K562 (cell line): ENCODE data around the gene SVOP. TPM values are rescaled to one million over a fixed set of nuclear protein-coding genes. Genes with fewer than 3 reads are reported as not detected.

Experiments used
- CBFB ChIP-seq: sonication (generic); formaldehyde crosslinking; IDR thresholded peaks from 2 replicates; pipeline ENCODE4 v1.4.0; 2020; ENCODE audit warnings: mild to moderate bottlenecking, missing genetic modification reagents
- CBX2 ChIP-seq: fragments of 200-600 bp; sonication (generic); IDR thresholded peaks from one replicate; pipeline ENCODE4 v1.6.1; 2012; ENCODE audit warnings: mild to moderate bottlenecking, low read length, inconsistent platforms; ENCODE audit not compliant: insufficient read depth, poor library complexity, severe bottlenecking
- CEBPG ChIP-seq, 3 experiments: fragments of 200-800 bp in 1 of 3; sonication (Bioruptor generic) in 1 of 3; sonication (generic) in 1 of 3; formaldehyde crosslinking in 1 of 3; IDR thresholded peaks in 2 of 3; conservative IDR thresholded peaks in 1 of 3; 2 replicates each; pipeline versions ENCODE4 v1.6.1 to v1.8.0; 2016 to 2022; ENCODE audit warnings: missing compliant biosample characterization in 2 of 3, missing genetic modification characterization in 2 of 3, mild to moderate bottlenecking in 1 of 3, missing genetic modification reagents in 1 of 3
- CREBBP ChIP-seq: IDR thresholded peaks from one replicate; pipeline ENCODE4 v1.6.1; 2012; ENCODE audit warnings: low read depth, mild to moderate bottlenecking, control low read depth, inconsistent platforms, low read length
- EP300 ChIP-seq: IDR thresholded peaks from 2 replicates; pipeline ENCODE4 v1.6.1; 2012; ENCODE audit warnings: low read length, improper control_type of control experiment
- GABPA ChIP-seq: fragments of 200-800 bp; sonication (Bioruptor generic); conservative IDR thresholded peaks from 2 replicates; pipeline ENCODE4 v1.6.1; 2016; ENCODE audit warnings: low read depth, missing genetic modification characterization, missing compliant biosample characterization
- GATA2 ChIP-seq: sonication (generic); formaldehyde crosslinking; IDR thresholded peaks from 2 replicates; pipeline ENCODE4 v1.4.0; 2020; ENCODE audit warnings: mild to moderate bottlenecking, missing genetic modification reagents
- HCFC1 ChIP-seq: IDR thresholded peaks from 2 replicates; pipeline ENCODE4 v1.6.1; 2012; ENCODE audit warnings: low read depth, low read length, improper control_type of control experiment
- HDAC6 ChIP-seq: IDR thresholded peaks from 2 replicates; pipeline ENCODE4 v1.6.1; 2012; ENCODE audit warnings: low read depth, mild to moderate bottlenecking, control low read depth, inconsistent platforms, low read length, moderate library complexity
- IRF2 ChIP-seq: sonication (generic); formaldehyde crosslinking; IDR thresholded peaks from 2 replicates; pipeline ENCODE4 v1.8.1; 2022; ENCODE audit warnings: mild to moderate bottlenecking, missing genetic modification reagents
- SUPT5H ChIP-seq: fragments of 450-650 bp; IDR thresholded peaks from 2 replicates; pipeline ENCODE4 v1.6.1; 2016
- ZFPM2 ChIP-seq: fragments of 250-450 bp; sonication (Bioruptor Pico); IDR thresholded peaks from 2 replicates; pipeline ENCODE4 v1.5.1; 2022; ENCODE audit warnings: mild to moderate bottlenecking
- ZNF134 ChIP-seq: fragments of 250-450 bp; sonication (Bioruptor Pico); conservative IDR thresholded peaks from 2 replicates; pipeline ENCODE4 v1.4.0; 2020
- ZNF316 ChIP-seq: fragments of 450-650 bp; IDR thresholded peaks from 2 replicates; pipeline ENCODE4 v1.6.1; 2016
- ZNF75A ChIP-seq: fragments of 450-650 bp; formaldehyde crosslinking; IDR thresholded peaks from 2 replicates; pipeline ENCODE4 v1.4.0; 2020; ENCODE audit warnings: mild to moderate bottlenecking
- polyA plus RNA-seq, 8 experiments: library from polyadenylated mRNA; depleted of rRNA in 4 of 8; stranded (reverse) in 5 of 8; unstranded in 3 of 8; fragments of >200 nt; fragmentation: Nextera tagmentation in 2 of 8; fragmentation: Illumina TruSeq in 1 of 8; extraction: Ambion mirVana in 2 of 8; extraction: Trizol in 1 of 8; gene quantifications; 2 replicates each; pipeline versions ENCODE4 v1.2.1 to v1.2.3, GENCODE V29; 2011 to 2014; ENCODE audit warnings: inconsistent platforms in 1 of 8, missing spikeins in 1 of 8
- total RNA-seq, 7 experiments: library from RNA; depleted of rRNA in 6 of 7; stranded (reverse); fragments of >200 nt in 6 of 7; fragmentation: Illumina TruSeq in 2 of 7; extraction: Trizol in 2 of 7; gene quantifications; 2 replicates each; pipeline versions ENCODE4 v1.2.1 to v1.2.3, GENCODE V29; 2011 to 2021; ENCODE audit warnings: low replicate concordance in 1 of 7
- TF ChIP-seq, protein P1 (sequence below), 2 experiments: fragments of 450-650 bp; IDR thresholded peaks; 2 replicates each; pipeline ENCODE4 v1.6.1; 2016
- TF ChIP-seq, protein P2 (sequence below): fragments of 150-350 bp; conservative IDR thresholded peaks from 2 replicates; pipeline ENCODE4 v1.6.1; 2014; ENCODE audit warnings: low read length
- TF ChIP-seq, protein P3 (sequence below): fragments of 450-650 bp; IDR thresholded peaks from 2 replicates; pipeline ENCODE4 v1.6.1; 2018; ENCODE audit not compliant: partially characterized antibody
- TF ChIP-seq, protein P4 (sequence below): fragments of 450-650 bp; formaldehyde crosslinking; IDR thresholded peaks from 2 replicates; pipeline ENCODE4 v1.4.0; 2022; ENCODE audit warnings: mild to moderate bottlenecking, moderate library complexity

Gene SVOP
- total and polyA plus RNA-seq, 9 of the 15 experiments (the other 6 are each of a cell fraction or from before 2014, with no cell fraction given) = 0.01 to 0.09 (median 0.06) TPM; not detected in 1

DNA sequence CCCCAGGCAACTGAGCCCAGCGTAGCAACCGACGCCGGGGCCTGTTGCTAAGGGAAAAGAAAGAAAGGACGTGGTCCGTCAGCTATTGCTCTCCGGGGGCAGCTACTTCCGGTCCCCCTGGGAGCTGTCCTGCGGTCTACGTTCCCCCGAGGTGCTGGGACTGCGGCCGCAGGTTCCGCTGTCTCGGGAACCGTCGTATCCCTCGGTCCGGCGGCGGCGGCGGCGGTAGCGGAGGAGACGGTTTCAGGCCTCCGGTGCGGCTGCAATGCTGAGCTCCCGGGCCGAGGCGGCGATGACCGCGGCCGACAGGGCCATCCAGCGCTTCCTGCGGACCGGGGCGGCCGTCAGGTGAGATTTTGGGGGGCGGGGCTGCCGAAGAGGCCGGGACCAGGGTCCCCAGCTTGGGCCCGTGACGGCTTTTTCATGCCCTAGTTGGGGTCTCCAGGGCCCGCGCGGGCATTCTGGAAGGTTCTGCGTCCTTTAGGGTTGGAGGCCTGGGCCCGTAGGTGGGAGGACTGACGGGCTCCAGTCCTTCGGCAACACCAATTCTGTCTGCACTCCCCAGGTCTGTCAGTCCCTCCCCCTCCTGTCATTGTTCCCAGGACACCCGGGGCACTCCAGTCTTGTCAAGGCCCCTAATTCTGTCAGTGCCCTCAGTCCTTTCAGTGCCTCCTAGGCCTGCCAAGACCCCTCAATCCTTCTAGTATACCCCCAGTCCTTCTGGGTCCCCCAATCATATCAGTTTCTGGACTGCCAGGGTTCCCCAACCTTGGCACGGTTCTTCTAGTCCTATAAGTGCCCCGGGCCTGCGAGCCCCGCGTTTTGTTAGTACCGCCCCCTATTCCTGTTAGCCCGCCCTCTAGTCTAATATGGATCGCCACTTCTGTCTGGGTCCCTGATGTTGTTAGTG lies 31.8 kb upstream of the SVOP start, which contains the start of gene USP30 (continued):
- TF ChIP-seq, protein P1, sequence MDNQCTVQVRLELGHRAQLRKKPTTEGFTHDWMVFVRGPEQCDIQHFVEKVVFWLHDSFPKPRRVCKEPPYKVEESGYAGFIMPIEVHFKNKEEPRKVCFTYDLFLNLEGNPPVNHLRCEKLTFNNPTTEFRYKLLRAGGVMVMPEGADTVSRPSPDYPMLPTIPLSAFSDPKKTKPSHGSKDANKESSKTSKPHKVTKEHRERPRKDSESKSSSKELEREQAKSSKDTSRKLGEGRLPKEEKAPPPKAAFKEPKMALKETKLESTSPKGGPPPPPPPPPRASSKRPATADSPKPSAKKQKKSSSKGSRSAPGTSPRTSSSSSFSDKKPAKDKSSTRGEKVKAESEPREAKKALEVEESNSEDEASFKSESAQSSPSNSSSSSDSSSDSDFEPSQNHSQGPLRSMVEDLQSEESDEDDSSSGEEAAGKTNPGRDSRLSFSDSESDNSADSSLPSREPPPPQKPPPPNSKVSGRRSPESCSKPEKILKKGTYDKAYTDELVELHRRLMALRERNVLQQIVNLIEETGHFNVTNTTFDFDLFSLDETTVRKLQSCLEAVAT (IDR thresholded peaks at IDR 0.05) = peak in 1 of 2 experiments; percentile 92; a peak in 2 of 4 replicates
- TF ChIP-seq, protein P2, sequence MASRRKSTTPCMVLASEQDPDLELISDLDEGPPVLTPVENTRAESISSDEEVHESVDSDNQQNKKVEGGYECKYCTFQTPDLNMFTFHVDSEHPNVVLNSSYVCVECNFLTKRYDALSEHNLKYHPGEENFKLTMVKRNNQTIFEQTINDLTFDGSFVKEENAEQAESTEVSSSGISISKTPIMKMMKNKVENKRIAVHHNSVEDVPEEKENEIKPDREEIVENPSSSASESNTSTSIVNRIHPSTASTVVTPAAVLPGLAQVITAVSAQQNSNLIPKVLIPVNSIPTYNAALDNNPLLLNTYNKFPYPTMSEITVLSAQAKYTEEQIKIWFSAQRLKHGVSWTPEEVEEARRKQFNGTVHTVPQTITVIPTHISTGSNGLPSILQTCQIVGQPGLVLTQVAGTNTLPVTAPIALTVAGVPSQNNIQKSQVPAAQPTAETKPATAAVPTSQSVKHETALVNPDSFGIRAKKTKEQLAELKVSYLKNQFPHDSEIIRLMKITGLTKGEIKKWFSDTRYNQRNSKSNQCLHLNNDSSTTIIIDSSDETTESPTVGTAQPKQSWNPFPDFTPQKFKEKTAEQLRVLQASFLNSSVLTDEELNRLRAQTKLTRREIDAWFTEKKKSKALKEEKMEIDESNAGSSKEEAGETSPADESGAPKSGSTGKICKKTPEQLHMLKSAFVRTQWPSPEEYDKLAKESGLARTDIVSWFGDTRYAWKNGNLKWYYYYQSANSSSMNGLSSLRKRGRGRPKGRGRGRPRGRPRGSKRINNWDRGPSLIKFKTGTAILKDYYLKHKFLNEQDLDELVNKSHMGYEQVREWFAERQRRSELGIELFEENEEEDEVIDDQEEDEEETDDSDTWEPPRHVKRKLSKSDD = 0 out of 2 replicates have a peak, but pooled peaks have one; percentile 53
- TF ChIP-seq ZNF134 (CRISPR knock-in tag) (no peak), CBX2 (no peak), GATA2 (CRISPR knock-in tag) (no peak), CREBBP (no peak), CBFB (CRISPR knock-in tag) (peak; percentile 100), CEBPG (CRISPR knock-in tag; IDR thresholded peaks at IDR 0.05) (no peak), CEBPG (tag; conservative IDR thresholded peaks at IDR 0.05 in 1 of 2, IDR thresholded peaks at IDR 0.05 in 1 of 2) (no peak), SUPT5H (peak; percentile 38; the same call in 1 of the 2 replicates), ZNF316 (no peak), GABPA (tag) (peak; percentile 100), IRF2 (CRISPR knock-in tag) (no peak), ZFPM2 (no peak), HDAC6 (no peak), EP300 (peak; percentile 14; the same call in 1 of the 2 replicates), HCFC1 (peak; percentile 93), ZNF75A (no peak)
- TF ChIP-seq, protein P3, sequence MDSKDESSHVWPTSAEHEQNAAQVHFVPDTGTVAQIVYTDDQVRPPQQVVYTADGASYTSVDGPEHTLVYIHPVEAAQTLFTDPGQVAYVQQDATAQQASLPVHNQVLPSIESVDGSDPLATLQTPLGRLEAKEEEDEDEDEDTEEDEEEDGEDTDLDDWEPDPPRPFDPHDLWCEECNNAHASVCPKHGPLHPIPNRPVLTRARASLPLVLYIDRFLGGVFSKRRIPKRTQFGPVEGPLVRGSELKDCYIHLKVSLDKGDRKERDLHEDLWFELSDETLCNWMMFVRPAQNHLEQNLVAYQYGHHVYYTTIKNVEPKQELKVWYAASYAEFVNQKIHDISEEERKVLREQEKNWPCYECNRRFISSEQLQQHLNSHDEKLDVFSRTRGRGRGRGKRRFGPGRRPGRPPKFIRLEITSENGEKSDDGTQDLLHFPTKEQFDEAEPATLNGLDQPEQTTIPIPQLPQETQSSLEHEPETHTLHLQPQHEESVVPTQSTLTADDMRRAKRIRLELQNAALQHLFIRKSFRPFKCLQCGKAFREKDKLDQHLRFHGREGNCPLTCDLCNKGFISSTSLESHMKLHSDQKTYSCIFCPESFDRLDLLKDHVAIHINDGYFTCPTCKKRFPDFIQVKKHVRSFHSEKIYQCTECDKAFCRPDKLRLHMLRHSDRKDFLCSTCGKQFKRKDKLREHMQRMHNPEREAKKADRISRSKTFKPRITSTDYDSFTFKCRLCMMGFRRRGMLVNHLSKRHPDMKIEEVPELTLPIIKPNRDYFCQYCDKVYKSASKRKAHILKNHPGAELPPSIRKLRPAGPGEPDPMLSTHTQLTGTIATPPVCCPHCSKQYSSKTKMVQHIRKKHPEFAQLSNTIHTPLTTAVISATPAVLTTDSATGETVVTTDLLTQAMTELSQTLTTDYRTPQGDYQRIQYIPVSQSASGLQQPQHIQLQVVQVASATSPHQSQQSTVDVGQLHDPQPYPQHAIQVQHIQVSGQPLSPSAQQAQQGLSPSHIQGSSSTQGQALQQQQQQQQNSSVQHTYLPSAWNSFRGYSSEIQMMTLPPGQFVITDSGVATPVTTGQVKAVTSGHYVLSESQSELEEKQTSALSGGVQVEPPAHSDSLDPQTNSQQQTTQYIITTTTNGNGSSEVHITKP = no peak
- TF ChIP-seq, protein P4, sequence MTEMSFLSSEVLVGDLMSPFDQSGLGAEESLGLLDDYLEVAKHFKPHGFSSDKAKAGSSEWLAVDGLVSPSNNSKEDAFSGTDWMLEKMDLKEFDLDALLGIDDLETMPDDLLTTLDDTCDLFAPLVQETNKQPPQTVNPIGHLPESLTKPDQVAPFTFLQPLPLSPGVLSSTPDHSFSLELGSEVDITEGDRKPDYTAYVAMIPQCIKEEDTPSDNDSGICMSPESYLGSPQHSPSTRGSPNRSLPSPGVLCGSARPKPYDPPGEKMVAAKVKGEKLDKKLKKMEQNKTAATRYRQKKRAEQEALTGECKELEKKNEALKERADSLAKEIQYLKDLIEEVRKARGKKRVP (CRISPR knock-in tag) = no peak
